Measurements from ENCODE around the gene BRD7. TPM values are rescaled to one million over a fixed set of nuclear protein-coding genes. Genes with fewer than 3 reads are reported as not detected.

The BRD7 gene
- total and polyA plus RNA-seq, 2 of the 13 experiments (the other 11 are each of a cell fraction or from before 2014, with no cell fraction given), result 82.3 to 149 TPM

DNA sequence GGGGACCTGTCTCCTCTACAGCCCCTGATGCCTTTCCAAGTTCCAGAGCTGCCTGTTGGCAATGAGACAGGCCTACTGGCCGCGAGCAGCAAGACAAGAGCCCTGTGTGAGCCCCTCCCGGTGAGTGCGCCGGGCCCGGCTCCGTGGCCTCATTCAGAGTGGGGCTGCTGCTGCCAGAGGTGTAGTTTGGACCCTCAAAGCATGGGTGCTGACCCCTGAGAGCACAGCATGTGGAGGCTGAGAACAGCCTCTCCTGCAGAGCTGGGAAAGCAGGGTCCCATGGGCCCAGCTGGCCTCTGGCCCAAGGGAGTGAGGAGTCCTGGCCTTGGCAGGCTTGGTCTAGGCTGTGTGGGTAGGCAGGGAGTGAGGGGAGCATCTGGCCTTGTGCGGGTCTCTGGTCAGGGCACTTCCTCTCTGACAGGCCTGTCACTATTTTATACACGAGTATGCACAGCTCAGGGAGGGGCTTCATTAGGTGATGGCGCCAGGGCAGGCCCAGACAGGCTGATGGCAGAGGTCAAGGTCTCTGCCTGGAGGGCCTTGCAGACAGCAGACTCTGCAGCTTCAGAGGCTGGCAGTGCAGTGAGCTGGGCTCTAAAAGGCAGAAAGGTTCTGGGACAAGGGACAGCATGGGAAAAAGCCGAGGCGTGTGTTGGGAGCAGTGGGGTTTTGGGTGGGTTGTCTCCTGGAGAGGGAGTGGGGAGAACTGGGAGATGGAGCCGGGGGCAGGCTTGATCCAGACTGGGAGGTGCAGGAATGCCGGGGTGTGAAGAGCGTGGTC lies 59.1 kb downstream of the BRD7 start (continued):
- no peak for TF ChIP-seq ZNF543 (CRISPR knock-in tag; IDR thresholded peaks at IDR 0.05)
- peak; percentile 30; the same call in 1 of the 2 replicates for TF ChIP-seq PITX1 (CRISPR knock-in tag; IDR thresholded peaks at IDR 0.05)
- TF ChIP-seq ZNF792 (CRISPR knock-in tag; IDR thresholded peaks at IDR 0.05), result 0 out of 2 replicates have a peak, but pooled peaks have one; percentile 14
- peak; percentile 72; the same call in 1 of the 2 replicates for TF ChIP-seq ZNF292 (CRISPR knock-in tag; IDR thresholded peaks at IDR 0.05; ENCODE audit: borderline replicate concordance, low read depth)
- TF ChIP-seq ZNF749 (CRISPR knock-in tag; IDR thresholded peaks at IDR 0.05; ENCODE audit: borderline replicate concordance), result no peak
- TF ChIP-seq IKZF1 (IDR thresholded peaks at IDR 0.05), result no peak
- no peak for TF ChIP-seq LCORL (IDR thresholded peaks at IDR 0.05)
- TF ChIP-seq LCORL (CRISPR knock-in tag; IDR thresholded peaks at IDR 0.05), result 0 out of 2 replicates have a peak, but pooled peaks have one; percentile 10
- TF ChIP-seq, protein P1, sequence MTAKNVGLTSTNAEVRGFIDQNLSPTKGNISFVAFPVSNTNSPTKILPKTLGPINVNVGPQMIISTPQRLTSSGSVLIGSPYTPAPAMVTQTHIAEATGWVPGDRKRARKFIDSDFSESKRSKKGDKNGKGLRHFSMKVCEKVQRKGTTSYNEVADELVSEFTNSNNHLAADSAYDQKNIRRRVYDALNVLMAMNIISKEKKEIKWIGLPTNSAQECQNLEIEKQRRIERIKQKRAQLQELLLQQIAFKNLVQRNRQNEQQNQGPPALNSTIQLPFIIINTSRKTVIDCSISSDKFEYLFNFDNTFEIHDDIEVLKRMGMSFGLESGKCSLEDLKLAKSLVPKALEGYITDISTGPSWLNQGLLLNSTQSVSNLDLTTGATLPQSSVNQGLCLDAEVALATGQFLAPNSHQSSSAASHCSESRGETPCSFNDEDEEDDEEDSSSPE (CRISPR knock-in tag; IDR thresholded peaks at IDR 0.05), result 0 out of 2 replicates have a peak, but pooled peaks have one; percentile 17
- no peak for TF ChIP-seq SALL2 (CRISPR knock-in tag; IDR thresholded peaks at IDR 0.05)
- TF ChIP-seq, protein P2, sequence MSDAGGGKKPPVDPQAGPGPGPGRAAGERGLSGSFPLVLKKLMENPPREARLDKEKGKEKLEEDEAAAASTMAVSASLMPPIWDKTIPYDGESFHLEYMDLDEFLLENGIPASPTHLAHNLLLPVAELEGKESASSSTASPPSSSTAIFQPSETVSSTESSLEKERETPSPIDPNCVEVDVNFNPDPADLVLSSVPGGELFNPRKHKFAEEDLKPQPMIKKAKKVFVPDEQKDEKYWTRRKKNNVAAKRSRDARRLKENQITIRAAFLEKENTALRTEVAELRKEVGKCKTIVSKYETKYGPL (CRISPR knock-in tag; IDR thresholded peaks at IDR 0.05), result no peak
- TF ChIP-seq SRSF9 (IDR thresholded peaks at IDR 0.05; ENCODE audit: borderline replicate concordance, insufficient read depth, low read depth, low read length, poor library complexity, severe bottlenecking), result no peak
- TF ChIP-seq NRL (CRISPR knock-in tag; IDR thresholded peaks at IDR 0.05; ENCODE audit: borderline replicate concordance), result peak; percentile 77
- 0 out of 2 replicates have a peak, but pooled peaks have one; percentile 37 for TF ChIP-seq GZF1 (CRISPR knock-in tag; IDR thresholded peaks at IDR 0.05)
- TF ChIP-seq KDM5B (CRISPR knock-in tag; IDR thresholded peaks at IDR 0.05; ENCODE audit: borderline replicate concordance), result 0 out of 2 replicates have a peak, but pooled peaks have one; percentile 15
- TF ChIP-seq, protein P3, sequence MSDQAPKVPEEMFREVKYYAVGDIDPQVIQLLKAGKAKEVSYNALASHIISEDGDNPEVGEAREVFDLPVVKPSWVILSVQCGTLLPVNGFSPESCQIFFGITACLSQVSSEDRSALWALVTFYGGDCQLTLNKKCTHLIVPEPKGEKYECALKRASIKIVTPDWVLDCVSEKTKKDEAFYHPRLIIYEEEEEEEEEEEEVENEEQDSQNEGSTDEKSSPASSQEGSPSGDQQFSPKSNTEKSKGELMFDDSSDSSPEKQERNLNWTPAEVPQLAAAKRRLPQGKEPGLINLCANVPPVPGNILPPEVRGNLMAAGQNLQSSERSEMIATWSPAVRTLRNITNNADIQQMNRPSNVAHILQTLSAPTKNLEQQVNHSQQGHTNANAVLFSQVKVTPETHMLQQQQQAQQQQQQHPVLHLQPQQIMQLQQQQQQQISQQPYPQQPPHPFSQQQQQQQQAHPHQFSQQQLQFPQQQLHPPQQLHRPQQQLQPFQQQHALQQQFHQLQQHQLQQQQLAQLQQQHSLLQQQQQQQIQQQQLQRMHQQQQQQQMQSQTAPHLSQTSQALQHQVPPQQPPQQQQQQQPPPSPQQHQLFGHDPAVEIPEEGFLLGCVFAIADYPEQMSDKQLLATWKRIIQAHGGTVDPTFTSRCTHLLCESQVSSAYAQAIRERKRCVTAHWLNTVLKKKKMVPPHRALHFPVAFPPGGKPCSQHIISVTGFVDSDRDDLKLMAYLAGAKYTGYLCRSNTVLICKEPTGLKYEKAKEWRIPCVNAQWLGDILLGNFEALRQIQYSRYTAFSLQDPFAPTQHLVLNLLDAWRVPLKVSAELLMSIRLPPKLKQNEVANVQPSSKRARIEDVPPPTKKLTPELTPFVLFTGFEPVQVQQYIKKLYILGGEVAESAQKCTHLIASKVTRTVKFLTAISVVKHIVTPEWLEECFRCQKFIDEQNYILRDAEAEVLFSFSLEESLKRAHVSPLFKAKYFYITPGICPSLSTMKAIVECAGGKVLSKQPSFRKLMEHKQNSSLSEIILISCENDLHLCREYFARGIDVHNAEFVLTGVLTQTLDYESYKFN (CRISPR knock-in tag; conservative IDR thresholded peaks at IDR 0.05), result no peak
- peak; percentile 95 for TF ChIP-seq NR2F6 (IDR thresholded peaks at IDR 0.05)
- peak; percentile 96 for TF ChIP-seq NR2F6 (CRISPR knock-in tag; IDR thresholded peaks at IDR 0.05)
- TF ChIP-seq, protein P4, sequence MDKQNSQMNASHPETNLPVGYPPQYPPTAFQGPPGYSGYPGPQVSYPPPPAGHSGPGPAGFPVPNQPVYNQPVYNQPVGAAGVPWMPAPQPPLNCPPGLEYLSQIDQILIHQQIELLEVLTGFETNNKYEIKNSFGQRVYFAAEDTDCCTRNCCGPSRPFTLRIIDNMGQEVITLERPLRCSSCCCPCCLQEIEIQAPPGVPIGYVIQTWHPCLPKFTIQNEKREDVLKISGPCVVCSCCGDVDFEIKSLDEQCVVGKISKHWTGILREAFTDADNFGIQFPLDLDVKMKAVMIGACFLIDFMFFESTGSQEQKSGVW (CRISPR knock-in tag; IDR thresholded peaks at IDR 0.05; ENCODE audit: borderline replicate concordance), result no peak
- TF ChIP-seq DNMT1 (CRISPR knock-in tag; IDR thresholded peaks at IDR 0.05), result no peak
- no peak for TF ChIP-seq KLF13 (CRISPR knock-in tag; IDR thresholded peaks at IDR 0.05)
- TF ChIP-seq ZBTB7A (CRISPR knock-in tag; IDR thresholded peaks at IDR 0.05), result 0 out of 2 replicates have a peak, but pooled peaks have one; percentile 55
- peak; percentile 53; the same call in 1 of the 2 replicates for TF ChIP-seq ZFY (CRISPR knock-in tag; IDR thresholded peaks at IDR 0.05)
- peak; percentile 50 for TF ChIP-seq SAP130 (CRISPR knock-in tag; IDR thresholded peaks at IDR 0.05; ENCODE audit: low read depth)
- no peak for TF ChIP-seq ZNF17 (CRISPR knock-in tag; IDR thresholded peaks at IDR 0.05)

Data from HepG2 (cell line).